ENCODE measurements around the gene NANP.

DNA sequence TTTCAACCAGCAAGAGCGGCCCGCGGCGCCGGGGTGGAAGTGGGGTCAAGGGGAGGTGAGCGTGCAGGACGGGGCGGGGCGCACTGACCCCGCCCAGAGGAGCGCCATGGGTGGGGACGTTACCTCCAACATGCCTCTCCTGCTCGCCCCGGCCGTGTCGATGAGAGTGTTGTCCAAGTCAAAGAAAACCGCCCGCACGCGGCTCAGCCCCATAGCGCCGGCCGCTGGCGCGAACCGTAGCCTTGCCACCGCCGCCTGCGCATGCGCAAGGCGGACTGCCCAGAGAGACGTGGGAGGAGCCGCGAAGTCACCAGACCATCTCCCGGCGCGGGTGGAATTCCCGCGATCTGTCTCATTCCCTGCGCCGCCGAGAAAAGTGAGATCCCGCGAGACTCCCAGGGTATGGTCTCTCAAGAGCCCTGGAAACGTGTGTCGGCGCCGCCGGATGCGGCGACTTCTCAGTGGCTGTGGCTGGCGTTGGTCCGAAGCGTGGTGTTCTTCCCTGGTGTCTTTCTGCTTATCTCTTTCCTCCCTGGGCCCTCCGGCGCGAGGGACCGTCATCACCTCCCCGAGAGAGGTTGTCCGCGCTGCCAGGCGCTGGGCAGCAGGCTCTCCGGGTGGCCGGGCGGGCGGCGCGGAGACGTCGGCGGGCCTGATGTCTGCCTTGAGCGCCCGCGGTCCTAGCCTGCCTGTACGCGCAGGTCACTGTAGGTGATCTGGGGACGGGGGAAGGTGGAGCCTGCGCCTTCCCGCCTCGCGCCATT lies at the start of gene NANP:
- TF ChIP-seq, protein P1, sequence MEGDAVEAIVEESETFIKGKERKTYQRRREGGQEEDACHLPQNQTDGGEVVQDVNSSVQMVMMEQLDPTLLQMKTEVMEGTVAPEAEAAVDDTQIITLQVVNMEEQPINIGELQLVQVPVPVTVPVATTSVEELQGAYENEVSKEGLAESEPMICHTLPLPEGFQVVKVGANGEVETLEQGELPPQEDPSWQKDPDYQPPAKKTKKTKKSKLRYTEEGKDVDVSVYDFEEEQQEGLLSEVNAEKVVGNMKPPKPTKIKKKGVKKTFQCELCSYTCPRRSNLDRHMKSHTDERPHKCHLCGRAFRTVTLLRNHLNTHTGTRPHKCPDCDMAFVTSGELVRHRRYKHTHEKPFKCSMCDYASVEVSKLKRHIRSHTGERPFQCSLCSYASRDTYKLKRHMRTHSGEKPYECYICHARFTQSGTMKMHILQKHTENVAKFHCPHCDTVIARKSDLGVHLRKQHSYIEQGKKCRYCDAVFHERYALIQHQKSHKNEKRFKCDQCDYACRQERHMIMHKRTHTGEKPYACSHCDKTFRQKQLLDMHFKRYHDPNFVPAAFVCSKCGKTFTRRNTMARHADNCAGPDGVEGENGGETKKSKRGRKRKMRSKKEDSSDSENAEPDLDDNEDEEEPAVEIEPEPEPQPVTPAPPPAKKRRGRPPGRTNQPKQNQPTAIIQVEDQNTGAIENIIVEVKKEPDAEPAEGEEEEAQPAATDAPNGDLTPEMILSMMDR (conservative IDR thresholded peaks at IDR 0.05; ENCODE audit: low read length), result no peak
- TF ChIP-seq EZH2phosphoT487 (IDR thresholded peaks at IDR 0.05; ENCODE audit: borderline replicate concordance), result no peak

Measured in Loucy (cell line).